ENCODE results near the gene PIP4P1.

GRCh38 chr14:20438664-20439063 lies 22.6 kb downstream of the PIP4P1 start:
- TF ChIP-seq EZH2 (IDR thresholded peaks at IDR 0.05; ENCODE audit: low read depth, low read length, severe bottlenecking), result no peak
- TF ChIP-seq SIN3A (conservative IDR thresholded peaks at IDR 0.05 in 1 of 2, IDR thresholded peaks at IDR 0.05 in 1 of 2; ENCODE audit: low read depth in 1 of 2, low read length in 2 of 2), result no peak
- TF ChIP-seq BCL11A (IDR thresholded peaks at IDR 0.05; ENCODE audit: low read depth in 2 of 2, low read length in 2 of 2), result no peak
- no peak for TF ChIP-seq JUN (IDR thresholded peaks at IDR 0.05; ENCODE audit: low read depth, low read length)
- TF ChIP-seq CTCF (IDR thresholded peaks at IDR 0.05; ENCODE audit: control extremely low read depth in 1 of 3, insufficient read depth in 1 of 3, low read depth in 1 of 3, low read length in 3 of 3), result no peak
